GM03348 (cell line): Measurements from ENCODE around the gene FILIP1.
A peak's percentile ranks its signal among the peaks of the same experiment; 100 is the strongest.
"Not testable (repeated sequence)": the region's sequence is repeated elsewhere in the genome, so short reads cannot be mapped to it uniquely, and the experiment has no call there.

ENCODE experiments used
- DNase-seq: peaks from one replicate; pipeline ENCODE4 v3.0.0; 2012; ENCODE audit warnings: low spot score

FILIP1 gene

GRCh38 chr6:75458895-75459294 is 34.7 kb downstream of the FILIP1 start:
- DNase-seq: no peak

DNA sequence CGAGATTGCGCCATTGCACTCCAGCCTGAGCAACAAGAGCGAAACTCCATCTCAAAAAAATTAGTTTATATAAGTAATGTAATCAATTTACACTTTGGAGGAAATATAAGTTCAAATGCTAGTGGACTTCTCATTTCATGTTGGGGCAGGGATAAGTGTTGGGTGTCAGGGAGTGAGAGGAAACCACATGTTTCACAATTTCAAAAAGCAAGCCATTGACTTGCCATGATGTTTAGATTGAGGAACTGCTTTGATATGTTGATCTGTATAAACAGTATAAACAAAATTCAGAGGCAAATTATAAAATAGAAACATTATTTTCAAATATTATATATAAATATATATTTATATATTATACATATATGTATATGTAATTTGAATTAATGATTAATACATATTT is 42.7 kb downstream of the FILIP1 start:
- no peak for DNase-seq

DNA sequence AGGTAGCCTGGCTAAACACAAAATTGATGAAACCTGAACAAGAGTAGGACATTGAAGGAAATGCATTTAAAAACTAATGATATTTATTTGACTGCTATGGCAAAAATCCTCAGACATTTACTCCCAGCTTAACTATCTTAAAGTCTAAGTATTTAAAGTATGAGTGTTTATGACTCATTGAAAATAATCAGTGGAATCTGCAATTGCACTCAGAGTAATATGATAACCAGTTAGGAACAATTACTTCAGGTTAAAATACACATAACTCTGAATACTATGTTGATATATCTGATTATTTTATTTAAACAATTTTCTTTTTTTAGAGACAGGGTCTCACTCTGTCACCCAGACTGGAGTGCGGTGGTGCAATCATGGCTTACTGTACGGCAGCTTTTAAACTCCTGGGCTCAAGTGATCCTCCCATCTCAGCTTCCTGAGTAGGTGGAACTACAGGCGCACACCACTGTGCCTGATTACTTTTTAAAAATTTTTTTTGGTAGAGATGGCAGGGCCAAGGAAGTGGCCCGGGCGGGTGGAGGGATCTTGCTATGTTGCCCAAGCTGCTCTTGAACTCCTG is 43.9 kb downstream of the FILIP1 start:
- peak; percentile 62 for DNase-seq

GRCh38 chr6:75446241-75446880 is 47.2 kb downstream of the FILIP1 start:
- DNase-seq: no peak

DNA sequence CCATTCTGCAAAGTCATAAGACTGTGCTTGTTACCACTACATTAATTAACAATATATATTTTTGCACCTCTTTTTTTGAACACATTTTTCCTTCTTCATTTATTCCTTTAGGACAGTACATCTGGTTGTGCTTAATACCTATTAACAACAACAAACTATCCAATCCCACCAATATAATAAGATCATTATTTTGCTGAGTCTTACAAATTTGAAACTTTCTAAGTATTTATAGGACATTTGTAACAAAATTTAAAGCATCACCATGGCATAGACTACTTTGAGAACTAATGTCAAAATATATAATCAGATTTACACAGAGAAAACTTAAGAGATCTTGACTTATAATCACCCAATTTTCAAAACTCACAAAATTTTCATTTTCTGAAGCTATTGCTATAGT is 47.9 kb downstream of the FILIP1 start:
- no peak for DNase-seq

DNA sequence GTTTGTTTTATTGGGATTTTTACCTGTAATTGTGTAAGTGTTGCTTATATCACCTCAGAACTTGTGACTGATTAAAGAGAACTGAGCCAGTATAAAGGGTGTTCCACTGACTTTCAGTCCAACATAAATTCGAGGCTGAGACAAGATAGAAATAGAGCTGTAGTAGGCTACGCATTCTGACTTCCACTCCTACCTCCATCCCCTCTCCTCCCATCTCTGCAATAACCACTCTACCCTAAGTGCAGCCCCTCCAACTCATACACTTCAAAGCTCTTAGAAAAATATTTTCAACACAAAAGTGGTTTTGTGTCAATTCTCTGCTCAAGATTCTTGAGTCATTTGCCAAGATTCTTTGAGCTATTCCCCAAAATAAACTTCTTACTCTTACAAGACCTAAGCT is 48.7 kb downstream of the FILIP1 start:
- DNase-seq: no peak

DNA sequence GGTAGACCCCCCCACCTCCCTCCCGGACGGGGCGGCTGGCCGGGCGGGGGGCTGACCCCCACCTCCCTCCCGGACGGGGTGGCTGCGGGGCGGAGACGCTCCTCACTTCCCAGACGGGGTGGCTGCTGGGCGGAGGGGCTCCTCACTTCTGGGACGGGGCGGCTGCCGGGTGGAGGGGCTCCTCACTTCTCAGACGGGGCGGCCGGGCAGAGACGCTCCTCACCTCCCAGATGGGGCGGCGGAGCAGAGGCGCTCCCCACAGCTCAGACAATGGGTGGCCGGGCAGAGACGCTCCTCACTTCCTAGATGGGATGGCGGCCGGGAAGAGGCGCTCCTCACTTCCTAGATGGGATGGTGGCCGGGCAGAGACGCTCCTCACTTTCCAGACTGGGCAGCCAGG is 51.7 kb downstream of the FILIP1 start:
- not testable (repeated sequence) for DNase-seq

GRCh38 chr6:75441479-75441878 is 52.1 kb downstream of the FILIP1 start:
- DNase-seq: not testable (repeated sequence)

DNA sequence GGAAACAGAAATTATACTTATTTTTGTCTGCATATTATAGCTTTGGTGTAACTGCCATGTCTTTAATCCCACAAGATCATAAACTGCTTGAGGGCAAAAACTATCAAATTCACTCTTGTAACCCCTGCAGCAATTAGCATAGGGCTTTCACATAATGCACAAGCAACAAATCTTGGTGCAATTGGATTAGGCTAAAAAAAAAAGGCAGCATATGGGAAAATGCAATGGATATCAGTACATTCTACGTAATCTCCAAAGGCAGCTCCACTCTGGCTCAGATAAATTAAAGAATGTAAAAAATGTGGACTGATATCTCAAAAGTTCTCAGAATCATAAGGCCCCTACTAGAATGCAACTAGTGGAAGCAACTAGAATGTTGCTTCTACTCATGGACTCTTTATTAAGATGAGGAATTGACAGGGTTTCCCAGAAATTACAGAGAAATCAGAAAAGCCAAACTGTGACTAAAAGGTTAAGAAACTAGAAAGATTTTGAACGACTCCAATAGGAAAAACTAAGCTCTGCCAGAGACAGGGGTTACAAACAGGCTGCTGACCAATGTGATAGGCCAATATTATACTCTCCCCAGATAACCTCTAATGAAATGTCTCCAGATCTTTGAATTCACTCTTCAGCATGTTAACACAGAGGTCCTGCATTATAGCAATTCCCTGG is 55.0 kb downstream of the FILIP1 start:
- DNase-seq: no peak

DNA sequence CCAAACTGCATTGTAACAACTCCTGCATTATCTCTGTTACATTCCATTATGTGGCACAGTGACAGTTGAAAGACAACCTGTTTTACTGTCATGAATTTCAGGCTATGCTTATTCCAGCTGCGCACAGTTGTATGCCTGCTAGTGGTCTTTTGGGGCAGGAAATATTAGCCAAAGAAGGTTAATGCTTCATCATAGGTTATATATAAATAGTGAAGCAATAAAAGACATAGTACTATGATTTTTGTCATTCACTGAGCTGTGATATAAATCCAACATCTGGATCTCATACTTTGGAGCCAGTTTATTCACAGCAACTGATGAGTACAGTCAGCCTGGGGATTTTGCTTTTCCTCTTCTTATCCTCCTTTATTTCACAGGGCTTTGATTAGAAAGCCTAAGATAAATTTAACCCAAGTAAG is 55.6 kb downstream of the FILIP1 start:
- DNase-seq: no peak

GRCh38 chr6:75437421-75437891 is 56.1 kb downstream of the FILIP1 start:
- peak; percentile 72 for DNase-seq

DNA sequence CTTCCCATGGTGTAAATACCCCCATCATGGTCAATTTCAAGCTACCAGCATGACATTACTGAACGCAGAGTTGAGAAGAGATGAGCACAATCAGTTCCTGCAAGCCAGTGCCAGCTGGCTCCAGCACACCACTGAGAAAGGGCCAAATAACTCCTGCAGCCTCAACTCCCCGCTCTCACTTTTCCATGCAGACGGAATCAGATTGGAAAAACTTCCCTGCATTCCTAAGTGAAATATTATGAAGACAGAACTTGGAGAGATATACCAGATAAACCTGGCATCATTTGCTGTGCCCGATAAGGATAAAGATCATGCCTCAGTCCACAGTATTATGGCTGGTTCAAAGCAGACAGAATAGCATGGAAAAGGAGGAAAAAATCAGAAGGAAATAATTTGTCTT is 56.7 kb downstream of the FILIP1 start:
- peak; percentile 21 for DNase-seq

DNA sequence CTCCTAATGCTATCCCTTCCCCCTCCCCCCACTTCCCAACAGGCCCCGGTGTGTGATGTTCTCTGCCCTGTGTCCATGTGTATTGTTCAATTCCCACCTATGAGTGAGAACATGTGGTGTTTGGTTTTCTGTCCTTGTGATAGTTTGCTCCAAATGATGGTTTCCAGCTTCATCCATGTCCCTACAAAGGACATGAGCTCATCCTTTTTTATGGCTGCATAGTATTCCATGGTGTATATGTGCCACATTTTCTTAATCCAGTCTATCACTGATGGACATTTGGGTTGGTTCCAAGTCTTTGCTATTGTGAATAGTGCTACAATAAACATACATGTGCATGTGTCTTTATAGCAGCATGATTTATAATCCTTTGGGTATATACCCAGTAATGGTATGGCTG is 60.8 kb downstream of the FILIP1 start:
- DNase-seq: not testable (repeated sequence)

GRCh38 chr6:75431379-75431778 is 62.2 kb downstream of the FILIP1 start:
- no peak for DNase-seq

GRCh38 chr6:75430631-75431325 is 62.8 kb downstream of the FILIP1 start:
- DNase-seq: no peak

DNA sequence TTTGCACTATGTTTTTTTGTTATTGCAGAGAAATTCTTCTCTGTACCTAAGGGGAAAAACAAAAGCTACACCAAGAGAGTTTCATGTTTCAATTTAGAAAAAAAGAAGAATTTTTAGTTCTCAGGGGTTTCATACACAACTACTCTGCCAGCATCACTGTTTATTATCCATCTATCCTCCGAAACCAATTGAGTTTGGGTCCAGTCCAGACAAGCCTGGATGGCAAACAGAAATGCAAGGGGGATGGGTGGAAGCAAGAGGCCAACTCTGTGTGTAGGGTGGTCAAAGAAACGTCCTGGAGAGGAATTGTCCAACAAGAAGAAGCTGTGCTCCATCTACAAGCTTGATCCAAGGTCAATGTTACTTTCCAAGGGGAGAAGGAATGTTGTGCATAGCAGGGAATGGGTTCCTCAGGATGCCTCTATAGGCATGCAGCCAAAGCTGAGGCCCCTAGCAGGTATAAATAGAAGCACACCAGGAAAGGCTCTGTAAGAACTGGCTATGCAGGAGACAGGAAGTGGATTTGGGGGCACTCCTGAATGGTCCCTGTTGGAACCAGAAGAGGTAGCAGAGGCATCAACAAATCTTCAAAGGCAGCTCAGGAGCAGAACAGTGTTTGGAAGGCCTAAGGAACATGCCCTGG is 64.4 kb downstream of the FILIP1 start:
- no peak for DNase-seq

DNA sequence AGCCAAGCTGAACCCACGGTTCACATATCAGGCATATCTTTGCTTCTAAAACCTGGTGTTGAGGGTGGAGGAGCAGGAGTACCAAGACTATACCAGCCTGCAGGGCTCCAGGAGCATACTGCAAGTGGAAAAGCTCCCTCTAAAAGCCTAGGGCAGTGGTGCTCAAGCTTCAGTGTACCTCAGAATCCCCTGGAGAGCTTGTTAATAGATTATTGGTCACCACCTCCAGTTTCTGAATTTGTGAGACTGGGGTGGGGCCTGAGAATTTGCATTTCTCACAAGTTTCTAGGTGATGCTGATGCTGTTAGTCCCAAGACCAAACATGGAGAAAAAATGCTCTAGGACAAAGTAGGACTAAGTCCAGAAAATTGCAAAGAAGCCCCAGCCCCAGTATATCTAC is 65.4 kb downstream of the FILIP1 start:
- DNase-seq: no peak

GRCh38 chr6:75427329-75427728 is 66.3 kb downstream of the FILIP1 start:
- DNase-seq: no peak

DNA sequence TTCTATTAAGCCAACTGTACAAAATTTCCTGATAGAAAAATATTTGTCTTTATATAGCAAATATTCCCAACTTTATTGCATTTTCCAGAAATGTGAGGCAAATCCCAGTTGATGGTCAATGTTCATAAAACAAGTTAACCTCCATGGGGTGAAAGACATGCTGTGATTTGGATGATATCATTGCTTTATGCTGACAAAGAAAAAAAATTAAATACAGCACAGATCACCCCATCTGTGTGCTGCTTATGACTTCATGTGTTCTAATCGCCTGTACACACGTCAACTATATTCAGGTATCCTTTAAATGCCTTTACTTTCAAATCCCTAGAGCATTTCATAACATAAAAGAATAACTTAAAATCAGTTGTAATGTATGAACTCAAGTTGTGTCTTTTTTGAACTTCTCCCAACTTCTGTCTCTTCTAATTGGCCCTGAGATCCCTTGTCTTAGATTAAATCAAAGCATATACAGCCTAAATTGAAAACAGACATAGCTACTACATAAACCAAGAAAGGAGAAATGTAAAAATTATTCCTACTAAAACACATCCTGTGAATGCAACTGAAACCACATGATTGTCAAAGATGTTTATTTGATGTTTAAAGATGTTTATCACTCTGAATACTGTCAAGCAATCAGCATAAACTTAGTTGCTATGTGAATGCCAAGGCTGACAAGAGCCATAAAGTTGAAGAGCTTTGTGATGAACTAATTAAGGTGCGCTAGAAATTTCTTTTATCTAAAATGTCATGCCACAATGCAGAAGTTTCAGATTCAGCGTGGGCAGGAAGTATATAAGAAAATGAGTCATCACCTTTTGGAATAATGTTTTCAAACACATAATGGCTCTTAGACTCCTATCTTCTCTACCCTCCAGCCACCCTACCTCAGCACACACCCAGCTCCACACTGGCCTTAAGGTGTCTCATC is 68.7 kb downstream of the FILIP1 start:
- no peak for DNase-seq

DNA sequence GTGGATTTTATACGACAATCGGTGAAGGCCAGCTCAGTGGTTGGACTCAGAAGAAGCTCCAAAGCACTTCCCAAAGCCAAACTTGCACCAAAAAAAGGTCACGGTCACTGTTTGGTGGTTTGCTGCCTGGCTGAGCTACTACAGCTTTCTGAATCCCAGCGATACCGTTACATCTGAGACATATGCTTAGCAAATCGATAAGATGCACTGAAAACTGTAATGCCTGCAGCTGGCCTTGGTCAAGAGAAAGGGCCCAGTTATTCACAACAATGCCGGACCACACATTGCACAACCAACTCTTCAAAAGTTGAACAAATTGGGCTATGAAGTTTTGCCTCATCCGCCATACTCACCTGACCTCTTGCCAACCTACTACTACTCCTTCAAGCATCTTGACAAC is 70.2 kb downstream of the FILIP1 start:
- no peak for DNase-seq

DNA sequence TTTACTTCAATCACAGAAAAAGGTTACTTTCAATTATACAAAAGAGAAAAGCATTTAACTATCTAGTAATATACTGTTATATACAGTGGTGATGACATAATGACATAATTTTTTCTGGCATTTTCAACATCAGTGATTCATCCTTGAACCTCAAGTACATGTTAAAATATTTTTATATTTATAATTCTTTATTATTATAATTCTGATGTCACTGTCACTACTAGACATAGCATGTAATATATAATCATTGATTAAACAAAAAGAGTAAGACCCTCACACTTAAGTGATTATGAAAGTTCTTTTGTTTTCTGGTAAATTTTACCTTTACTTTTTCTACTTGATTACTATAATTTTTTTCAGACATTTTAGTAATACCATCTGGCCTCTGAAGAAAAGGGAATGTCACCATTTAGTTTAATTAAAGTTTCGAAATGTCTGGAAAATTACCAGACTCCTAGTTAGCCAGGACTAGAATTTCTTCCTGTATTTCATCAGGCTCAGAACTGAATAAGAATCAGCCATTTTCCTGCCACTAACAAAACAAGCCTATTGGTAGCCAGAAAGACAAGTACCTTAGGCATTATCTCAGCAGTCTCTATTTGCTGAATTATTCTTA is 71.5 kb downstream of the FILIP1 start:
- peak; percentile 27 for DNase-seq
